SK-MEL-5 (cell line): ENCODE results near the gene CHRND. TPM values are rescaled to one million over a fixed set of nuclear protein-coding genes. Genes with fewer than 3 reads are reported as not detected.

Experiments used
- DNase-seq: peaks from one replicate; pipeline ENCODE4 v3.0.0-alpha.2; 2016; ENCODE audit warnings: low read depth, low spot score
- in situ Hi-C: cut with HindIII; loops from 2 replicates; pipeline ENCODE4 v1.10.0; 2016; ENCODE audit warnings: low sequenced_read_pairs, high pct_unique_total_duplicates, low pct_unique_long_range_greater_than_20kb
- polyA plus RNA-seq, 2 experiments: library from polyadenylated mRNA; depleted of rRNA; stranded (reverse); fragments of >200 nt; gene quantifications; 2 replicates each; pipeline ENCODE4 v1.2.3, GENCODE V29; 2015
- total RNA-seq: library from RNA; depleted of rRNA; stranded (reverse); fragments of >200 nt; shearing (Covaris generic); gene quantifications from 2 replicates; pipeline ENCODE4 v1.2.3, GENCODE V29; 2014; rRNA removed

Gene CHRND
- total RNA-seq: 0.13 TPM in 1 of 2 replicates, not detected in the other
- not detected in 2 replicates for polyA plus RNA-seq (2015; cell fraction: cytosol; rRNA removed)
- polyA plus RNA-seq (2015; cell fraction: nucleus; rRNA removed): not detected in 2 replicates

DNA sequence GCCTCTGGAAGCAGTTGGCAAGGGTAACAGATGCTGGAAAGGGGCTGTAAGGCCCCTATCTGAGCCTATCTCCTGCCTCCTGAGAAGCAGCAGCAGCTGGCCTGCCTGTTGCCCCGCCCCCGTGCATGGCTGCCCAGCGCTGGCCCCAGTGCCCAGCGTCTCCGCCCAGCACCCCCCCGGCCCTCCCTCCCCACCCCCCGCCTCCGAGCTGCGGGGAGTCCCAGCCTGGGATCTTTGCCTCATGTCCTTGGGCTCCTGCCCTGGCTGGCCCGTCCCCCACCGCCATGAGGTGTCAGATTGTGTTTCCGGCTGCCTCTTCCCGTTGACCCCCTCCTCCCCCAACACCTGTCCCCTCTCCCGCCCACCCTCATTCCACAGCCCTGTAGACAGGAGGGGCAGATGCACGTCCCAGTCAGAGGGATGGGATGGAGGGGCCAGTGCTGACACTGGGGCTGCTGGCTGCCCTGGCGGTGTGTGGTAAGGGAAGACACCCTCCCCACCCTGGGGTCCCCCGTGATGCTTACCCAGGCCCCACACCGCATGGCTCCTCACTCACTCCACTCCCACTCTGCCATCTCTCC lies at the start of gene CHRND:
Gene CHRND (plus strand): TSS at position 370 of the 581 bp plus-strand sequence. CDS start 56 bp downstream, at position 426.
- in situ Hi-C loops: no loop called here
- DNase-seq: no peak

DNA sequence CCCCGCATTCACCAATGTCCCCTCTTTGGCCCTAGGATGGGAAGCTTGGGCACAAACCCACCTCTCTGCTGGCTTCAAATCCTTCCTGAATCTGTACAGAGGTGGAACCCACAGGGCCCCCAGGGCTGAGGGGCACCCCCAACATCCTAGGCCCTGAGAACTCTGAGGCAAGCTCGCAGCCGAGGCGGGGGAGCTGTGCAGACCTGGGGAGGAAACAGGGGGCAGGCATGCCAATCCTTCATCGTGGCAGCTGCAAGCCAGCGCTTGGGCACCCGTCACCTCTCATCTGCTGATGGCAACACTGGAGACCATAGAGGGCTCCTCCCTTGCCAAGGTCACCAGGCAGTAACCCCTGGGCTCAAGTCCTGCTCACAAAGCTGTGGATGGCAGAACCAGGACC lies 49.2 kb upstream of the CHRND start:
- in situ Hi-C loops: no loop called here
- DNase-seq: no peak

DNA sequence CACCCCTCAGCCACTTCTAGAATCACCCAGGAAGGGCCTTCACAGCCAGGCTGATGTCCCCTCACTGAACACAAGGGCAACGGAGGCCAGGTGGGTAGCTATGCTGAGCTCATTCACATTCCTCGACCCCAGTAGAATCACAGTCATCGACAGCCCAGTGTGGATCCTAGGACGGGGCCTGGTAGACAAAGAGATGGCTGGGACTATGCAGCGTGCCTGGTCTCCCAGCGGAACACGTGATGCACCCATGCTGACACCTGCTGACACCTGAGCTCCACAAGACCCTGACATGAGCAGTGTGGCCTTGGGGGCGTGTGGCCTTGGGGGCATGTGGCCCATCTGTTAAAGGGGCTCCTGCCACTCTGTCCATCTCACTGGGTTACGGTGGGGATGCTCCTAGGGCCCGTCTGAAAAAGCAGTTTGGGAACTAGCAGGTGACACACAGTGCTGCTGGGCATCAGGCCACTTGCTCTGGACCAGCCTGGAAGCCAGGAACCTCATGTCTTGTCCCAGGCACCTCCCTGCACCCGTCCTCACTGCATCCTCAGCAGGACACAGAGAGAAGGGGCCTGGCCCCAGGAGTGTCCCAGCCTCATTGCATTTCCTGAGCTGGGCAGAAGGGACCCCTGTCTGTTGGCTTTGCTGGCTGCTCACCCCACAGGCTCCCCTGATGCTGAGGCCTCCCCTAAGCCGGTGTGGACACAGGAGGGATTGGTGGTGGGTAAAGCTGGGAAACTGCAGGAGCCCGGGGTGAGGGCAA lies 48.0 kb upstream of the CHRND start:
- no peak for DNase-seq
- in situ Hi-C loops: no loop called here

DNA sequence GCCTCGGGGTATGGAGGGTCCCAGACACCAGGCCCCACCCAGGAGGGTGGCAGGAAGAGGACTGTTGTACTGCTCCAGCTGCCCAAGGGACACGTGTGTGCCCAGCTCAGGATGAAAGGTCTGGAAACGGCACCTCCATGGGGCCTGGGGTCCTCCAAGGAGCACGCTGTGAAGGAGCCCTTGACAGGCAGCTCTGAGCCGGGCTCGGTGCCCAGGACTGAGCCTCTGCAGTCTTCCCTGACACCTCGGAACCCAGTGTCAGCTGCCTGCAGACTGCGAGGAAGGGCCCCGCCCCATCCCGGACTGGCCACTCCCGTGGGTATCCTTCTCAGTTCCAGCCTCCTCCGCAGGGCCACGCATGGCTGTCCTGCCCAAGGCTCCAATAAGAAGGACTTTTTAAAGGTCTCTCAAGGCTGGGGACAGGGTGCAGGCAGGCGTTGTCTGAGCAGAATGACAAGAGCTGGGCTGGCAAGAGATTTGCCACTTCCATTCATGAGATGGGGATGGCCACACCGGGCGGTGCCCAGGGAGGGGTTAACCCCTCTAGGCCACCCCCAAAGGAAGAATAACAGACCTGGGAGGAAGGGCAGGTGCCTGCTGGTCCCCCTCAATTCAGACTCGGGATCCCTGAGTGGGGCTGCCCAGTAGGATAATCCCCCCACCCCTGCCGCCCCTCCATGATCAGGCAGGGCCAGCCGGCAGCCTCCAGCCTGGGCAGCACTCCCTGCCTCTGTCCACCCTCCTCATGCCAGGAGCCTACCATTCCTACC lies 47.2 kb upstream of the CHRND start:
- no peak for DNase-seq
- in situ Hi-C loops: no loop called here

DNA sequence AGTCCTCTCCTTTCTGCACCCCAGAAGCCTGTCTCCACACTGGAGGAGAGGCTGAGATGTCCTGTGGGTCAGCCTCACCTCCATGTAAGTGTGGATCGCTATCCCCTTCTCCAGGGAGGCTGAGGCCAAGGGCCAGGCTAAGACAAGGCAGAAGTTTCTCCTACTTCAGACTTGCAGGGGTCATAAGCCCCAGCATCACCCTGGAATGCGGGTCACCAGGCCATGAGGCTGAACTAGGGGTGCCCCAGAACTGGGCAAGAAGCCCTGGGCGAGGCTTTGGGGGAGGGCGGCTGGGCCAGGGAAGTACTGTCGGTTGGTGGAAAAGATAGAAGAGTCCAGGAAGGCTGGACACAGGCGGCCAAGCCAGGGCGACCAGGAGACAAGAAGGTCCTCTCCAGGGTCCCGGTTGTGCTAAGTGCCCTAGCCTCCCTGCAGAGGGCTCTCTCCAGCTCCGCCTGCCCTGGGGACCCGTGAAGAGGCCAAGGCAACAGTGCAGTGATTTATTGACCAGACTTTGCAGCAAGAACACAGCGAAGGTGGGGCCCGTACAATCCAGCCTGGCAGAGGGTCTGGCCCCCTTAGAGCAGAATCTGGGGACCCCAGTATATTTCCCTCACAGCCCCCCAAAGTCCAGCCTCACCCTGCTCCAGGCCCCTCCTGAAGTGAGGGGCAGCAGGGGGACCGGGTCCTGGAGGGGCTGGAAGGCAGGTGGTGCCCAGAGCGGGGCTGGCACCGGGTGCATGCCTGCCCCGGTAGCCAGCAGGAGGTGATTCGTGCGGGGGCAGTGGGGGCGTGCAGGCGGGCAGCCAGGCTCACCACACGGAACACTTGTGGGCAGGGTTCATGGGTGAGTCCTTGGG lies 46.4 kb upstream of the CHRND start:
- in situ Hi-C loops: no loop called here
- no peak for DNase-seq

GRCh38 chr2:232480201-232481190 lies 45.5 kb upstream of the CHRND start:
- in situ Hi-C loops: no loop called here
- DNase-seq: no peak

DNA sequence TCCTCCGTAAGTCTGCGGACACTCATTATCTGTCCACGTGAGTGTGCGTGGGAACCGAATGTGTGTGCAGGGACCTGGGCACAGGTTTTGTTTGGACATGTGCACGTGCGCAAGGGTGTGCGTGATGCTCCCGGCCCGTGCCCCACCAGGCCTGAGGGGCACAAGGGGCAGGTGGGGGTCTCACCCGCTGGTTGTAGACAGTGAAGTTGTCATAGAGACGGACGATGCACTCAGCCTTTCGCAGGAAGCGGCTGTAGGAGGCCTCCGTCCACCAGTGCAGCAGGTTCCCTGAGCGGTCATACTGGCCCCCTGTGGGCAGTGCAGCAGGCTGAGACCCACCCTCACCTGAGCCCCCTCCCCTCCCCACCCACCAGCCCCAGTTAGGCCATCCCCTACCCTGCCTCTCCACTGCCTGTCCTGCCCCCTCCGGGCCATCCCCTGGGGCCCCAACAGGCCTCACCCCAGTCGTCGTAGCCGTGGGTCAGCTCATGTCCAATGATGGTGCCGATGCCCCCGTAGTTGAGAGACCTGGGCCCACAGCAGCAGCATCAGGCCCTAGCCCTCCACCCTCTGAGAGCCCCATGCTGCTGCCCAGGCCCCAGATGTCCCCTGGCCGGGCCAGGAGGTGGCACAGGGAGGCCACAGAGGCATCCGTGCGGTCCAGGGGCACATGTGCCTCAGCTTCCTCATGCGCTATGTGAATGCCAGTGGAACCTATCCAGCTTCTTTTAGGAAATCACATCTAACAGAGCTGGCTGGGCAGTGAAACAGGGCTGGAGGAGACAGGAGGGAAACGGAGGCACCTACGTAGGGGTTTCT lies 44.4 kb upstream of the CHRND start:
- no peak for DNase-seq
- in situ Hi-C loops: no loop called here

DNA sequence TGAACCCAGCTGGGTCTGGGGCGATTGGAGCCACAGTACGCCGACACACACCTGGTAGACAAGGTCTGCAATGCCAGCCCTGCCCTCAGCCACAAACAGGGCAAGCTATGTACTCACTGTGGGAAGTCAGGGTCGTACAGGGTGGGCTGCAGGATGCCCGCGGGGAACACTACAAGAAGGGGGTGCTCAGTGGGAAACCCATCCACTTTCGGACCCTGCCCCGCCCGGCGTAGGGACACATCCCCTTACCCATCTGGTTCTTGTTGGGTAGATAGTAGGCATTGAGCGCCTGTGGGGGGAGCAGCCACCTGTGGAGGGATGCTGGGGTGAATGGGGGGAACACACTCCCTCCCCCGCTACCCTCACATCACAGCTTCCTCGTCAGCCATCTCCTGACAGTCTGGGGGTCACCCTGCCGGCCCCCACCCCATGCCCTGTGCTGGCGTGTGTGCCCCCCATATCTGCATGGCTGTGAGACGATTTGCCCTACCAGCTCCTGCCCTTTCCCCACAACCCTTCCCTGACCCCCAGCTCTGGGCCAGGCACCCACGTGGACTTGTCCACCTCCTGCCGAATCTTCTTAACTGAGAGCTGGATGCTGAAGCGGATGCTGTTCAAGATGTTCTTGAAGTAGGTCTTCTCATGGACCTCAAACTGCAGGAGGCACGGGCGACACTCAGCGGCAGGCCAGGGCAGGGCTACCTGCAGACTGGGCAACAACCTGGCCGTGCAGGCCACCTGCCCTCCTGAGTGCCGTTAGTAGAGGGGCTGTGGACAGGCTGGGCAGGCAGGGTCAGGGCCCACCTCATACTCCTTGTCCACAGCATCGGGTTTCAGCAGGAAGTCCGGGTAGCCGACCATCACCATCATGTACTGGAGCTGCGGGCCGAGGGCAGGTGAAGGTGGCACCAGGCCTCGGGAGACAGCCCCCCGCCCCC lies 43.4 kb upstream of the CHRND start:
- no peak for DNase-seq
- in situ Hi-C loops: no loop called here

GRCh38 chr2:232483311-232483922 lies 42.5 kb upstream of the CHRND start:
- in situ Hi-C loops: no loop called here
- no peak for DNase-seq

DNA sequence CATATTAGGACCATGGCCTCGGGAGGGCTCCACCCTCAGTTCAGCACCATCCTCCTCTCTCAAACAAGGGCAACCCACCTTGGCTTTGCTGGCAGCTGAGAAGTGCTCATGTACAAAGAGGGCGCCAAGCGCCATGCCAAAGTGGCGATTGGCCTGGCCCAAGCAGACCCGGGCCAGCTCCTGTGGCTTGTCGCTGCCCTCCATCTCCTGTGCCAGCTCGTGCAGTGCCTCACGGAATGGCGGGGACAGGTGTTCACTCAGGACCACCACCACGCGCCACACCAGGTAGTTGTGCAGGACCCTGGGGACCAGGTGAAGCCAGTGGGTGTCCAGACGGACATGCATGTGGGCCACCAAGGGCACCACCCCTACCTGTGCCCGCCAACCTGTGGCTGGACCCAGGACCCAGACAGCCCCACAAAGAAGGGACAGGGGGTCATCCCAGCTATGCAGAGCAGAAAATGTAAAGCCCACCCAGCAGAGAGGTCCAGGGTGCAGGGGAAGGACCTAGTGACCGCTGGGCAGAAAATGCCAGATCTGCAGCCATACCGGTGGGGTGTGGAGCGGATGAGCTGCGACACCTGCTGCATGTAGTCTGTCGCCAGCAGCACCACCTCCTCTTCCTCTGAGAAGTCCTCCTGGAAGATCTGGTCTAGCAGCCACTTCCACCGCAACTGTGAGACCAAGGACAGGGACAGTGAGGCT lies 41.9 kb upstream of the CHRND start:
- DNase-seq: no peak

GRCh38 chr2:232484628-232485347 lies 41.2 kb upstream of the CHRND start:
- in situ Hi-C loops: no loop called here

More for the DNA sequence above, 41.9 kb upstream of the CHRND start:
- in situ Hi-C loops: no loop called here

GRCh38 chr2:232485348-232485756 lies 40.6 kb upstream of the CHRND start:
- in situ Hi-C loops: no loop called here
- no peak for DNase-seq

More at GRCh38 chr2:232484628-232485347, 41.2 kb upstream of the CHRND start:
- no peak for DNase-seq
